BLaER1 (cell line): ENCODE measurements around the gene ARID1B.
A peak's percentile ranks its signal among the peaks of the same experiment; 100 is the strongest.

Experiments used
- H3K27ac ChIP-seq: shearing (Covaris generic); formaldehyde crosslinking; 2 replicates; pipeline ENCODE4 v1.8.1; 2022
- H3K27me3 ChIP-seq: shearing (Covaris generic); formaldehyde crosslinking; 2 replicates; pipeline ENCODE4 v1.8.1; 2022
- H3K36me3 ChIP-seq: shearing (Covaris generic); formaldehyde crosslinking; 2 replicates; pipeline ENCODE4 v1.8.1; 2022
- H3K4me1 ChIP-seq: shearing (Covaris generic); formaldehyde crosslinking; 2 replicates; pipeline ENCODE4 v1.8.1; 2022
- H3K4me2 ChIP-seq: shearing (Covaris generic); formaldehyde crosslinking; 2 replicates; pipeline ENCODE4 v1.8.1; 2022
- H3K4me3 ChIP-seq: shearing (Covaris generic); formaldehyde crosslinking; 2 replicates; pipeline ENCODE4 v1.8.1; 2022
- H3K9ac ChIP-seq: shearing (Covaris generic); formaldehyde crosslinking; 2 replicates; pipeline ENCODE4 v1.8.1; 2022
- H3K9me3 ChIP-seq: shearing (Covaris generic); formaldehyde crosslinking; 2 replicates; pipeline ENCODE4 v1.8.1; 2022
- H4K20me1 ChIP-seq: shearing (Covaris generic); formaldehyde crosslinking; 2 replicates; pipeline ENCODE4 v1.8.1; 2022
- Cebpa-rat ChIP-seq: shearing (Covaris generic); IDR thresholded peaks from 2 replicates; pipeline ENCODE4 v1.8.1; 2022

Gene ARID1B

DNA sequence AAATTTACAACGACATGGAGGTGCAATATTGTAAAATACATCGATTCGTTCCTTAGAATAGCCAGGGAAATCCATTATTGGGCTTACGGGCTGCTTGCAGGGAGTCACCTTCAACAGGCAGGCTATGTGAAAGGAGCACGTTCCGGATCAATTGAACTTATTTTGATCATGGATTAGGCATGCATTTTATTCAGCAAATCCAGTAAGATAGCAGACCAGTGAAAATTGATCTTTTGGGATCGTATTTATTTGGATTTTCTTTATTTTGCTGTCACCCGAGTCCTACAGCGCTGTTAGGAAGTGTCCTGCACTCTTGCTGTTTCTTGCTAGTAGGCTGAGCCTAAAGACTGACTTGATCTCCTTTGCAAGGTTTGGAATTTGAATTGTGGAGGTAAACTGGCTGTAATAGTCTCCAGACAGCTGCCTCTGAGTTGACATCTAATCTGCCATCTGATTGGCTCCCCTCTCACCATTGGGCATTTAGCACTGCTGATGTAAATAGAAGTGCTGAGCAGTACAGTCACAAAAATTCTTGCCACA is 3.0 kb downstream of the ARID1B start:
- Histone ChIP-seq H3K36me3 (peaks cover 7% of the 10 kb centered on the region), H3K9me3 (no peaks in the 10 kb centered on the region), H3K9ac (peak overlapping the region; percentile 99), H4K20me1 (peaks cover 57% of the 10 kb centered on the region), H3K4me2 (peak overlapping the region; percentile 91), H3K27me3 (no peaks in the 10 kb centered on the region), H3K27ac (peak overlapping the region; percentile 99), H3K4me3 (peak overlapping the region; percentile 94), H3K4me1 (peaks cover 42% of the 10 kb centered on the region)
- no peak for TF ChIP-seq Cebpa-rat

GRCh38 chr6:156780962-156781853 is 4.0 kb downstream of the ARID1B start:
- Histone ChIP-seq H3K4me2 (peak overlapping the region; percentile 91), H3K4me1 (peaks cover 41% of the 10 kb centered on the region), H3K9me3 (no peaks in the 10 kb centered on the region), H3K9ac (peak overlapping the region; percentile 55), H4K20me1 (peaks cover 67% of the 10 kb centered on the region), H3K27ac (peak overlapping the region; percentile 15; the same call in 1 of the 2 replicates), H3K27me3 (no peaks in the 10 kb centered on the region), H3K36me3 (peaks cover 11% of the 10 kb centered on the region), H3K4me3 (peak overlapping the region; percentile 94)
- TF ChIP-seq Cebpa-rat, result no peak

DNA sequence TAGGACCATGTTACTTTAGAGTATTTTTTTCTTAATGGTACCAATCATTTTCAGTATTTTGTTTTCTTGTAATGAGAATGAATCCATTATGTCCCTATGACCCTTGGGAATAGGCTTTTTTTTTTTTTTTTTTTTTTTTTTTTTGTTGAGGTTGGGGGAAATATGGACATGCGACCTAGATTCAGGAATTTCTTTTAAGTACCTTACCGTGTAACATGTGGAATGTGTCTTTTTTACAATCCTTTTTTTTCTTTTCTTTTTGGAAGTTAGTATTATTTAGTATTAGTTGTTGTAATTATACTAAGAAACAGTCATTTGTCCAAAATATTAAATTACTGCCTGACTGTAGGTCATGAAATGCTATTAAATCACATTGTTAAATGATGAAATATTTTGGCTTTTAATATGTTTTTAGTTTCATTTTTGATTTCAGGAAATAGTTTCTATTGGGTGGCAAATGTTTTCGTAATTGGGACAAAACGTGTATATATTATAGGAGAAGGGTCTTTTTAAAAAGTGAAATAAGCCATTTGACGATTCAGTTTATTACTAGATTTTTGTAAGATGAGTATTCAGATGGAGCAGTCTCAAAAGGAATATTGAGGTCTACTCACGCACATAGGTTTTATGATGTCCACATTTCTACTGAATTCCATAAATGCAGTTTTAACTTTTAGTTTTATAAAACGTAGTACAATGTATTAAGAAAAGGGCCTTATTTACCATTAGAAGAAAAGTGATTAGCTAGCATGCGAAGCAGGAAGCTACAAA is 4.9 kb downstream of the ARID1B start:
- H3K9ac ChIP-seq, result peak overlapping the region; percentile 55

GRCh38 chr6:156782691-156783320 is 5.6 kb downstream of the ARID1B start:
- Histone ChIP-seq H3K9me3 (no peaks in the 10 kb centered on the region), H3K9ac (peak overlapping the region; percentile 55), H3K4me2 (peak overlapping the region; percentile 91), H3K4me1 (peaks cover 47% of the 10 kb centered on the region), H4K20me1 (peaks cover 83% of the 10 kb centered on the region), H3K27me3 (no peaks in the 10 kb centered on the region), H3K36me3 (peaks cover 14% of the 10 kb centered on the region), H3K4me3 (peak overlapping the region; percentile 94), H3K27ac (no peak overlapping the region)
- TF ChIP-seq Cebpa-rat, result no peak

More for the DNA sequence above, 4.9 kb downstream of the ARID1B start:
- Histone ChIP-seq H3K9me3 (no peaks in the 10 kb centered on the region), H4K20me1 (peaks cover 75% of the 10 kb centered on the region), H3K27ac (peak overlapping the region; percentile 28; the same call in 1 of the 2 replicates), H3K4me2 (peak overlapping the region; percentile 91), H3K36me3 (peaks cover 11% of the 10 kb centered on the region), H3K27me3 (no peaks in the 10 kb centered on the region), H3K4me1 (peaks cover 42% of the 10 kb centered on the region), H3K4me3 (peak overlapping the region; percentile 94)
- TF ChIP-seq Cebpa-rat, result no peak

DNA sequence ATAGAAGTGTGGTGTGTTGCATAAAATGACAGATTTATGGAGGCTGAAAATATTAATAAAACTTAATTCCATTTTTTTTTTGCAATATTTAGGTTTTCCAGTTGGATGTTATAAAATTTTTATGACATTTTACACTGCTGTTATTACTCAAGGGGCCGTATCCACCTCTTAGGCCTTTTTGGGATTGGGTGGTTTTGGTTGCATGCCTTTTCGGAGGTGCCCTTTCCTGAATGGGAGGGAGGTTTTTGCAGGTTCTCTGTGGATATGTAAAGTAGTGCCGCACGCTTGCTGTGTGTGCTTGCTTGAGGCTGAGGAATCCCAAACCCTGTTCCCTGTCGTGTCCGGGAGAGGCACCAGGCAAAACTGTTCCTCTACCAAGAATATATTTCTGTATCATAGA is 6.8 kb downstream of the ARID1B start:
- H3K27ac ChIP-seq, result no peak overlapping the region
- H4K20me1 ChIP-seq, result peaks cover 94% of the 10 kb centered on the region
- no peaks in the 10 kb centered on the region for H3K9me3 ChIP-seq
- no peaks in the 10 kb centered on the region for H3K27me3 ChIP-seq
- H3K4me1 ChIP-seq, result peaks cover 58% of the 10 kb centered on the region
- H3K9ac ChIP-seq, result no peak overlapping the region
- H3K4me2 ChIP-seq, result peak overlapping the region; percentile 91; the same call in 1 of the 2 replicates
- no peak overlapping the region for H3K4me3 ChIP-seq
- TF ChIP-seq Cebpa-rat, result no peak
- peaks cover 16% of the 10 kb centered on the region for H3K36me3 ChIP-seq

DNA sequence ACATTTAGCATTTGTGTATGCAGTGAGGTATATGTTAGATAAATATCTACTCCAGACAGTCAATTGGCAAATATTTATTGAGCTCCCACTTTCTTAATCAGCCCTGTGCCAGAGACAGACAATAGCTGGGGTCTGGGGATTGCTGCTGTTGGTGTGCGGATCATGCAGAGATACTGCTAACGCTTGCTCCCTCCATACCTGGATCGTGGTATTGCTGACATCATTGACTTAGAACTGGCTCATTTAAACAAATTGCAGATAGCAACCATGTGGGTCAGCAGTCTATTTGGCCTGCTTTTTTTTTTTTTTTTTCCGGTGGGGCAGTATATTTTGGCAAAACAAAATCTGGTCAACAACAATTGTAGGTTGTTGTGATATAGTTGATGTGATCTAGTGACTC is 9.5 kb downstream of the ARID1B start:
- Histone ChIP-seq H3K36me3 (peaks cover 16% of the 10 kb centered on the region), H3K9ac (no peak overlapping the region), H3K27ac (no peak overlapping the region), H4K20me1 (peaks cover 100% of the 10 kb centered on the region), H3K4me3 (no peak overlapping the region), H3K4me2 (no peak overlapping the region), H3K27me3 (no peaks in the 10 kb centered on the region), H3K4me1 (peaks cover 85% of the 10 kb centered on the region), H3K9me3 (no peaks in the 10 kb centered on the region)
- no peak for TF ChIP-seq Cebpa-rat

GRCh38 chr6:156787569-156788492 is 10.7 kb downstream of the ARID1B start:
- Histone ChIP-seq H3K4me3 (no peak overlapping the region), H3K27me3 (no peaks in the 10 kb centered on the region), H3K27ac (no peak overlapping the region), H3K36me3 (peaks cover 16% of the 10 kb centered on the region), H4K20me1 (peaks cover 100% of the 10 kb centered on the region), H3K4me2 (peak overlapping the region; percentile 25; the same call in 1 of the 2 replicates), H3K4me1 (peaks cover 83% of the 10 kb centered on the region), H3K9me3 (no peaks in the 10 kb centered on the region), H3K9ac (no peak overlapping the region)
- TF ChIP-seq Cebpa-rat, result no peak

DNA sequence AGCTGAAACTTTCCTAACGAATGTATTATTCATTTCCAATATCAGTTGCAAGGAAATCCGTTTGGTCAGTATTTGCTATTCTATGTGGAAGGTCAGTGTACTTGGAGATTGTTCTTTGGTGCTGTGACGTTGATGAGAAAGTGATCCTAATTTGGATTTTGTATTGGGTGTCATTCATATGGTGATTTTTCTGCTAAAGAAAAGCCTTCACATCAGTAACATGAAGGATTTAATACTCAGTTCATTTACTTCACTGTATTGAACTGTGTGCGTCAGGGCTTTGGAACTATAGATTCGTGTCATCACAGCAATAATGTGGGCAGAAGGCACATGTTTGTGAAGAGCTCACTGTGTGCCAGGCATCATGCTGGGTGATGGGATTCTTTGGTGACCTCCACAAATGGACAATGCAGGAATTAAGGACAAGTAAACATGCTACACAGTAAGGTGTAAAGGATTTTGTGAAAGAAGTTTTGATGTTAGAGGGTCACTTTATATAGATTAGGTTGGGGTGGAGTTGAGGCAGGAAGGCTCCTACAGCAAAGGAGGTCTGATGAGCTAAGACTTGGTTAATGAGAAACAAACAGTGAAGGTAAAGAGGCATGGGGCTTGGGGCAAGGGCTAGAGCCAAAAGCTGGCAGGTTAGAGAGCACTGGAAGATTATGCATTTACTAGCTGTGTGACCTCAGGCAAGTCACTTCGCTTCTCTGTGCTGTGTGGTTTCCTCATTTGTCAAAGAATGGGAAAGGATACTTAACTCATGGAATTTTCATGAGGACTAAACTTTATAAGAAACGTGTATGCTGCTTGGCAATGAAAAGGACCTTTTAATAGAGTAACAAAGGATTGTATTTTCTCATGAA is 12.1 kb downstream of the ARID1B start:
- H3K4me1 ChIP-seq, result peaks cover 84% of the 10 kb centered on the region
- H4K20me1 ChIP-seq, result peaks cover 100% of the 10 kb centered on the region
- H3K4me3 ChIP-seq, result no peak overlapping the region
- no peak for TF ChIP-seq Cebpa-rat
- no peaks in the 10 kb centered on the region for H3K9me3 ChIP-seq
- peak overlapping the region; percentile 58 for H3K4me2 ChIP-seq
- H3K36me3 ChIP-seq, result peaks cover 23% of the 10 kb centered on the region
- no peak overlapping the region for H3K27ac ChIP-seq
- H3K9ac ChIP-seq, result no peak overlapping the region
- no peaks in the 10 kb centered on the region for H3K27me3 ChIP-seq
